Inflammatory macrophage (primary cell): ENCODE results near the gene RGS7.
"Not testable (repeated sequence)": the region's sequence is repeated elsewhere in the genome, so short reads cannot be mapped to it uniquely, and the experiment has no call there.

Experiments
- DNase-seq, 2 donors: peaks; one replicate each; pipeline ENCODE4 v3.0.0-alpha.2; 2020 to 2022

Gene RGS7

GRCh38 chr1:241331328-241332036, 25.5 kb downstream of the RGS7 start:
- no peak for DNase-seq

GRCh38 chr1:241330619-241331327, 26.2 kb downstream of the RGS7 start:
- DNase-seq: no peak

- no peak for DNase-seq
Observed at GRCh38 chr1:241325456-241325855, 31.5 kb downstream of the RGS7 start.

GRCh38 chr1:241323514-241324195, 33.4 kb downstream of the RGS7 start:
- DNase-seq: peak in 1 of 2 donors; percentile 8

GRCh38 chr1:241317676-241318075, 39.3 kb downstream of the RGS7 start:
- DNase-seq: no peak

GRCh38 chr1:241316372-241316771, 40.6 kb downstream of the RGS7 start:
- no peak for DNase-seq

GRCh38 chr1:241311056-241311746, 45.8 kb downstream of the RGS7 start:
- no peak for DNase-seq

GRCh38 chr1:241310451-241310850, 46.6 kb downstream of the RGS7 start:
- DNase-seq: no peak

GRCh38 chr1:241309651-241310050, 47.4 kb downstream of the RGS7 start:
- DNase-seq: no peak

GRCh38 chr1:241308471-241308870, 48.5 kb downstream of the RGS7 start:
- no peak for DNase-seq

- no peak for DNase-seq
Observed at GRCh38 chr1:241308011-241308410, 49.0 kb downstream of the RGS7 start.

GRCh38 chr1:241306125-241306790, 50.7 kb downstream of the RGS7 start:
- DNase-seq: no peak

GRCh38 chr1:241302024-241302423, 55.0 kb downstream of the RGS7 start:
- not testable (repeated sequence) for DNase-seq

- no peak for DNase-seq
Observed at GRCh38 chr1:241299347-241299746, 57.7 kb downstream of the RGS7 start.

- DNase-seq: no peak
Observed at GRCh38 chr1:241292973-241293372, 64.0 kb downstream of the RGS7 start.

GRCh38 chr1:241291548-241291947, 65.5 kb downstream of the RGS7 start:
- DNase-seq: not testable (repeated sequence)

GRCh38 chr1:241286486-241286885, 70.5 kb downstream of the RGS7 start:
- DNase-seq: no peak

GRCh38 chr1:241276391-241276790, 80.6 kb downstream of the RGS7 start:
- no peak for DNase-seq

GRCh38 chr1:241275981-241276380, 81.0 kb downstream of the RGS7 start:
- no peak for DNase-seq

- no peak for DNase-seq
Observed at GRCh38 chr1:241275226-241275625, 81.8 kb downstream of the RGS7 start.

GRCh38 chr1:241274693-241275092, 82.3 kb downstream of the RGS7 start:
- DNase-seq: no peak

GRCh38 chr1:241272828-241273227, 84.2 kb downstream of the RGS7 start:
- no peak for DNase-seq

- no peak for DNase-seq
Observed at GRCh38 chr1:241271427-241271826, 85.6 kb downstream of the RGS7 start.
